Epithelial cell of proximal tubule (primary cell): ENCODE measurements around the gene SHD. TPM values are rescaled to one million over a fixed set of nuclear protein-coding genes. Genes with fewer than 3 reads are reported as not detected.
"Not testable (repeated sequence)": the region's sequence is repeated elsewhere in the genome, so short reads cannot be mapped to it uniquely, and the experiment has no call there.

ENCODE experiments used
- DNase-seq: peaks from one replicate; pipeline ENCODE4 v3.0.0-alpha.2; 2011; ENCODE audit warnings: low read depth
- H3K4me3 ChIP-seq: 2 replicates; pipeline ENCODE4 v1.5.1; 2011; ENCODE audit warnings: low read depth, mild to moderate bottlenecking, low read length
- total RNA-seq: library from RNA; depleted of rRNA; stranded (reverse); fragments of >200 nt; gene quantifications from 2 replicates; pipeline ENCODE4 v1.2.3, GENCODE V29; 2015
- TF ChIP-seq, protein P1 (sequence below): conservative IDR thresholded peaks from 2 replicates; pipeline ENCODE4 v1.5.1; 2012; ENCODE audit warnings: low read depth, mild to moderate bottlenecking, low read length

SHD gene
- total RNA-seq, 1 donor from 2014 or later: not detected

DNA sequence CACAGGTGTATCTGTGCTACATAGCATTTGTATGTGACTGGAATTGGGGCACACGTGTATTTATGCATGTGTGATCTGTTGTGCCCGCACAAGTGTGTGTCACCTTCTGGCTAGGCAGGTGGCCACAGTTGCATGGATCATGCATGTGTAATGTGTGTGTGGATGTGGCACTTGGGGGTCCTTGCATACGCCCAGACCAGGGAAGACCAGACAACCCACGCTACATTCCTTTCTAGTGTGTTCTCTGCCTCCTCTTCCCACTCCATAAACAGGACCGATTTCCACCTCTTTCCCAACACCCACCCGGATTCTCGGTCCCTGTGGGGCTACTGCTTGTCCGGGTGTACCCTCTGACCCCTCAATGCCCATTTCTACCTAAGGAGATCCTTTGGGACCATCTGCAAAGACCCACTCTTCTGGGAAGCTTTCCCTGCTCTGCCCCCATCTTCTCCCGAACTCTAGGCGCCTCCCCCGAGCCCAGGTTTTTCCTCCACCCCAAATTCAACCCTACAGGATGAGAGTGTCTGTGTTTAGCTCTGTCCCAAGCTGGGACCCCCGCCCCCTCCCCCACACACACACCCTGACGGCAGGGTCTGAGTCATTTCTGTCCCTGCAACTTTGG, 47.3 kb downstream of the SHD start:
- TF ChIP-seq, protein P1, sequence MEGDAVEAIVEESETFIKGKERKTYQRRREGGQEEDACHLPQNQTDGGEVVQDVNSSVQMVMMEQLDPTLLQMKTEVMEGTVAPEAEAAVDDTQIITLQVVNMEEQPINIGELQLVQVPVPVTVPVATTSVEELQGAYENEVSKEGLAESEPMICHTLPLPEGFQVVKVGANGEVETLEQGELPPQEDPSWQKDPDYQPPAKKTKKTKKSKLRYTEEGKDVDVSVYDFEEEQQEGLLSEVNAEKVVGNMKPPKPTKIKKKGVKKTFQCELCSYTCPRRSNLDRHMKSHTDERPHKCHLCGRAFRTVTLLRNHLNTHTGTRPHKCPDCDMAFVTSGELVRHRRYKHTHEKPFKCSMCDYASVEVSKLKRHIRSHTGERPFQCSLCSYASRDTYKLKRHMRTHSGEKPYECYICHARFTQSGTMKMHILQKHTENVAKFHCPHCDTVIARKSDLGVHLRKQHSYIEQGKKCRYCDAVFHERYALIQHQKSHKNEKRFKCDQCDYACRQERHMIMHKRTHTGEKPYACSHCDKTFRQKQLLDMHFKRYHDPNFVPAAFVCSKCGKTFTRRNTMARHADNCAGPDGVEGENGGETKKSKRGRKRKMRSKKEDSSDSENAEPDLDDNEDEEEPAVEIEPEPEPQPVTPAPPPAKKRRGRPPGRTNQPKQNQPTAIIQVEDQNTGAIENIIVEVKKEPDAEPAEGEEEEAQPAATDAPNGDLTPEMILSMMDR: no peak
- no peak overlapping the region for H3K4me3 ChIP-seq
- DNase-seq: no peak

DNA sequence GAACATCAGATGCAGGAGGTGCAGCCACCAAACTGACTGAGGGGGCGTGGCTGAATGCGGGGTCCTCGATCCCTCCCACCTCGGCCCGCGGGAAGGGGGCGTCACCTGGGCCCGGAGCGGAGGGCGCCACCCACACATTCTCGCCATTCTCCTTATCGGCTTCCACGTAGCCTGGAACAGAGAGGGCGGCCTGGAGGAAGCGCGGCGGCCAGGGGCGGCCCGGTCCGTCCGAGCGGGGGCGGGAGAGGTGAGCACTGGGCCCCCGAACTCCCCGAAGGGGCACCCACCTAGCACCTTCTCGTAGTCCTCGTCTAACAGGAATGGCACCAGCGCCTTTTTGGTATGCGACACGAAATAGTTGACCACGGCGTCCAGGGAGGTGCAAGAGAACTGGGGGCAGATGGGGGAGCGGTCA, 47.8 kb downstream of the SHD start:
- H3K4me3 ChIP-seq: no peak overlapping the region
- TF ChIP-seq, protein P1: no peak
- DNase-seq: no peak

DNA sequence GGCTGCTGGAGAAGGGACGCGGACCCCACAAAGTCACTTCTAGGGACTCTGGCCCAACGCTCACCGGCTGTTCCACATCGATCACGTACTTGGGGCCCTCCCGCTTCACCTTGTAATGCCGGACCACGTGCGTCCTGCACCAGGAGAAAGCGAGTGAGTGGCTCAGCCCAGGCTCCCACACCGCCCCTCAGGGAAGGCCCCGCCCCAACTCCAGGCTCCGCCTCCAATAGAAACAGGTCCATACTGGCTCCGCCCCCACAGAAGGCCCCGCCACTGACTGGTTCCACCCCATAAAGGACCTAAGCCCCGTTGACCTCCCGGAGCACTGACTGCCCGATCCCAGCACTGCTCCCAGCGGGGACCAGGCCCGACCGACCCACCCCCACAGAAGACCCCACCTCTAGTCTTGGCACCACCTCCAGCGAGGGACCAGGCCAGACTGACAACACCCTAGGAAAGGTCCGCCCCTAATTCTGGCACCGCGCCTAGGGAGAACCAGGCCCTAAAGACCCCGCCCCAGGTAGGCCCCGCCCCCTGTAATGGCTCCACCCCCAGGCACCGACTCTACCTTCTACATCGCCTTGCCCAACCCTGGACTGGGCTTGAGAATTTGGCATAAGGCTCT, 48.3 kb downstream of the SHD start:
- TF ChIP-seq, protein P1: no peak
- peak overlapping the region; percentile 45 for H3K4me3 ChIP-seq
- DNase-seq: no peak

GRCh38 chr19:4327877-4328242, 48.8 kb downstream of the SHD start:
- TF ChIP-seq, protein P1: no peak
- H3K4me3 ChIP-seq: peak overlapping the region; percentile 45
- DNase-seq: no peak

DNA sequence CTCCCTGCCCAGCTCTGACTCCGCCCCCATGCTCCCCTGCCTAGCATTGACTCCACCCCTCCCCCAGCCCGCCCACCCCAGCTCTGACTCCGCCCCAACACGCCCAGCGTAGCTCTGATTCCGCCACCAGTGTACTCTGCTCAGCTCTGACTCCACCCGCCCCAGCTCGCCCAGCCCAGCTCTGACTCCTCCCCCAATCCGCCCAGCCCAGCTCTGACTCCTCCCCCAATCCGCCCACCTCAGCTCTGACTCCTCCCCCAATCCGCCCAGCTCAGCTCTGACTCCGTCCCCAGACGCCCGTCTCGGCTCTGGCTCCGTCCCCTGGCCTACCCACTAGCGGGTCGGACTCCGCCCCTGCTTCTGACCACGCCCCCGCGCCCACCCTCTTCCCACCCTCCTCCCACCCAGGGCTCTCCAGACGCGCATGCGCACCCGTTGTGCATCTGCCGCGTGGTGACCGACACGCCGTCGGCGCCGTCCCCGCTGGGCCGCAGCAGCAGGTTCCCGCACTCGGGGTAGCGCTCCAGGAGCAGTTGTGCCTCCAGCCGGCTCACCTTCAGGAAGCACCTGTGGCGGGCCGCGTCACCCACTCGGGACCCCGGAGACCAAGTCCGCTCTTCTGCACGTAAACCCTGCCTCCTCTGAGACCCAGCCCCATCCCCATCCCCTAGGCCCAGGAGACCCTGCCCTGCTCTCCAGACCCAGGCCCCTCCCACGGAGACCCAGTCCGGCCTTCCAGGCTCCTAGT, 49.4 kb downstream of the SHD start:
- TF ChIP-seq, protein P1: no peak
- H3K4me3 ChIP-seq: peak overlapping the region; percentile 58
- no peak for DNase-seq

DNA sequence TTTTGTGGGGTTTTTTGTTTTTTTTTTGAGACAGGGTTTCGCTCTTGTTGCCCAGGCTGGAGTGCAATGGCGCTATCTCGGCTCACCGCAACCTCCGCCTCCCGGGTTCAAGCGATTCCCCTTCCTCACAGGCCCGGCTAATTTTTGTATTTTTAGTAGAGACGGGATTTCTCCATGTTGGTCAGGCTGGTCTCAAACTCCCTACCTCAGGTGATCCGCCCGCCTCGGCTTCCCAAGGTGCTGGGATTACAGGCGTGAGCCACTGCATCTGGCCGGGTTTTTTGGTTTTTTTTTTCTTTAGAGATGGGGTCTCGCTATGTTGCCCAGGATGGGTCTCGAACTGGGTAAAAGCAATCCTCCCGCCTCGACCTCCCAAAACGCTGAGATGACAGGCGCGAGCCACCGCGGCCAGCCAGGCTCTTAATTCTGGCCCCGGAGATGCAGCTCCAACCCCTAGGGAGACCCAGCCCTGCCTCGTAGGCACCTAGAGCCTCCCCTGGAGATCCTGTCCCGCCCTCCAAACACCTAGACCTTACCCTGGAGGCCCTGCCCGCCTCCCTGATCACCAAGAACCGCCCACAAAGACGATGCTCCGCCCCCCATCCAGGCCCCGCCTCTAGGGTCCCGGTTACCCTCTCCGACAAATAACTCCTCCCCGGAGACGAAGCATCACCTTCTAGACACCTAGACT, 50.1 kb downstream of the SHD start:
- peak overlapping the region; percentile 58 for H3K4me3 ChIP-seq
- not testable (repeated sequence) for DNase-seq

- TF ChIP-seq, protein P1: no peak
- no peak for DNase-seq
- no peak overlapping the region for H3K4me3 ChIP-seq
These were observed 50.8 kb downstream of the SHD start for GRCh38 chr19:4329858-4330257.
